ENCODE data around the gene UVSSA.

DNA sequence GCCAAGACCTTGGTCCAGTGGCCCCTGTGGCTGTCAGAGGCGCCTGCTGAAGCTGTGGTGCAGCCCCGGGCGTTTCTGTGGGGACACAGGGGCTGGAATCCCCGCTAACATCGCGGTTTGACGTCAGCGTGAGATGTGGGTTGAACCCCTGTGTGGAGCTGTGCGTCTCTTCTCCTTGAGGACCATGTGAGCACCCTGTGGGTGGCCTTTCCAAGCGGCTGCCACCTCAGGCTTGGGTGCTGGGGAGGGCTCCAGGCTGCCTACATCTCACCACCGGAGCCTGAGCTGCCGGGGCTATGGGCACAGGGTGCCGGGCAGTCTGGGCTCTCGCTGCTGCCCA is 27.7 kb downstream of the UVSSA start:
- TF ChIP-seq, protein P1, sequence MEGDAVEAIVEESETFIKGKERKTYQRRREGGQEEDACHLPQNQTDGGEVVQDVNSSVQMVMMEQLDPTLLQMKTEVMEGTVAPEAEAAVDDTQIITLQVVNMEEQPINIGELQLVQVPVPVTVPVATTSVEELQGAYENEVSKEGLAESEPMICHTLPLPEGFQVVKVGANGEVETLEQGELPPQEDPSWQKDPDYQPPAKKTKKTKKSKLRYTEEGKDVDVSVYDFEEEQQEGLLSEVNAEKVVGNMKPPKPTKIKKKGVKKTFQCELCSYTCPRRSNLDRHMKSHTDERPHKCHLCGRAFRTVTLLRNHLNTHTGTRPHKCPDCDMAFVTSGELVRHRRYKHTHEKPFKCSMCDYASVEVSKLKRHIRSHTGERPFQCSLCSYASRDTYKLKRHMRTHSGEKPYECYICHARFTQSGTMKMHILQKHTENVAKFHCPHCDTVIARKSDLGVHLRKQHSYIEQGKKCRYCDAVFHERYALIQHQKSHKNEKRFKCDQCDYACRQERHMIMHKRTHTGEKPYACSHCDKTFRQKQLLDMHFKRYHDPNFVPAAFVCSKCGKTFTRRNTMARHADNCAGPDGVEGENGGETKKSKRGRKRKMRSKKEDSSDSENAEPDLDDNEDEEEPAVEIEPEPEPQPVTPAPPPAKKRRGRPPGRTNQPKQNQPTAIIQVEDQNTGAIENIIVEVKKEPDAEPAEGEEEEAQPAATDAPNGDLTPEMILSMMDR (conservative IDR thresholded peaks at IDR 0.05 in 1 of 2, IDR thresholded peaks at IDR 0.05 in 1 of 2; ENCODE audit: low read depth in 1 of 2, low read length in 2 of 2): no peak
- no peak for TF ChIP-seq EZH2 (IDR thresholded peaks at IDR 0.05; ENCODE audit: low read length, missing control alignments)

Data from fibroblast of lung (primary cell).